ENCODE data around the gene CTNS. TPM values are rescaled to one million over a fixed set of nuclear protein-coding genes. Genes with fewer than 3 reads are reported as not detected.

The CTNS gene
- total RNA-seq, 6 donors from 2014 or later: 22.1 to 31.4 (median 25.3) TPM

DNA sequence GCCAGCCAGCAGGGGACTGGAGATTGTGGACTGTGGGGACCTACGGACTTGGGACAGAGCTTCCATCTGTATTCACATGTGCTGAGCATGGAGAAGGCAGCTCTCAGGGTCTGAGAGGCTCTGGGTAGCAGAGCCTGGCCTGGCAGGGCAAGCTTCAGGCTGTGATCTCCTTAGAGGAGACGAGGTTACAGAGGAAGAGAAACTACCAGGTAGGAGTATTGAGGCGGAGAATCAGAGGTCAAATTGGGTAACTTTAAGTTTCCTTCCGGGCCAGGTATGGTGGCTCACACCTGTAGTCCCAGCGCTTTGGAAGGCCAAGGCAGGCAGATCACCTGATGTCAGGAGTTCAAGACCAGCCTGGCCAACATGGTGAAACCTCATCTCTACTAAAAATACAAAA is 8.8 kb downstream of the CTNS start:
- H3K27ac ChIP-seq: no peak overlapping the region
- whole genome bisulfite sequencing, 2 donors: 58 to 97% methylated on average over 5 of the region's 5 CpGs
- DNase-seq (no peak), ATAC-seq (ENCODE audit: low FRiP score in 2 of 2) (no peak)
- no peak overlapping the region for H3K4me3 ChIP-seq
- no peak for TF ChIP-seq POLR2A (IDR thresholded peaks at IDR 0.05)
- peaks cover 0 to 18% (median 10%) of the 10 kb centered on the region in 4 donors for H3K4me1 ChIP-seq
- H3K27me3 ChIP-seq: no peaks in the 10 kb centered on the region
- H3K9me3 ChIP-seq: no peaks in the 10 kb centered on the region
- peaks cover 0 to 52% (median 28%) of the 10 kb centered on the region in 4 donors for H3K36me3 ChIP-seq

DNA sequence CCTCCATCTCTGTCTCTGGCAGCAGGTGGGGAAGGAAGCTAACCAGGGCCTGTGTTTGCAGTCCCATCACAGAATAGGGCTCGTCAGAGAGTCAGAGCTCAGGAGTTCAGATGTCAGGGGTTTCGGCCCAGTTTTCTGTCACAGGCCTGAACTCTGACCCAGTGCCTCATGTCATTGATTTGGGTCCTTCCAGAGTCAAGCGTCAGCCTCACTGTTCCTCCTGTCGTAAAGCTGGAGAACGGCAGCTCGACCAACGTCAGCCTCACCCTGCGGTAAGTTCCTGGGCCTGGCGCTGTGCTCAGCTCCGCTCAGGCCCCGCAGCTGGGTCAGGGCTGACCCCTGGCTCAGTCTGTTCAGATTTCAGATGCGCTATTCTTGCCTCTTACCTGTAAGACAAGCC is 10.7 kb downstream of the CTNS start:
- H3K9me3 ChIP-seq: no peaks in the 10 kb centered on the region
- no peak for ATAC-seq (ENCODE audit: low FRiP score in 2 of 2)
- no peak for DNase-seq
- H3K4me3 ChIP-seq: no peak overlapping the region
- H3K36me3 ChIP-seq: peaks cover 0 to 50% (median 28%) of the 10 kb centered on the region in 4 donors
- H3K27ac ChIP-seq: no peak overlapping the region
- no peaks in the 10 kb centered on the region for H3K27me3 ChIP-seq
- 81 to 84% methylated on average over 3 to 12 of the region's 12 CpGs for WGBS, 2 donors
- TF ChIP-seq CTCF (IDR thresholded peaks at IDR 0.05): no peak
- H3K4me1 ChIP-seq: no peaks in the 10 kb centered on the region

DNA sequence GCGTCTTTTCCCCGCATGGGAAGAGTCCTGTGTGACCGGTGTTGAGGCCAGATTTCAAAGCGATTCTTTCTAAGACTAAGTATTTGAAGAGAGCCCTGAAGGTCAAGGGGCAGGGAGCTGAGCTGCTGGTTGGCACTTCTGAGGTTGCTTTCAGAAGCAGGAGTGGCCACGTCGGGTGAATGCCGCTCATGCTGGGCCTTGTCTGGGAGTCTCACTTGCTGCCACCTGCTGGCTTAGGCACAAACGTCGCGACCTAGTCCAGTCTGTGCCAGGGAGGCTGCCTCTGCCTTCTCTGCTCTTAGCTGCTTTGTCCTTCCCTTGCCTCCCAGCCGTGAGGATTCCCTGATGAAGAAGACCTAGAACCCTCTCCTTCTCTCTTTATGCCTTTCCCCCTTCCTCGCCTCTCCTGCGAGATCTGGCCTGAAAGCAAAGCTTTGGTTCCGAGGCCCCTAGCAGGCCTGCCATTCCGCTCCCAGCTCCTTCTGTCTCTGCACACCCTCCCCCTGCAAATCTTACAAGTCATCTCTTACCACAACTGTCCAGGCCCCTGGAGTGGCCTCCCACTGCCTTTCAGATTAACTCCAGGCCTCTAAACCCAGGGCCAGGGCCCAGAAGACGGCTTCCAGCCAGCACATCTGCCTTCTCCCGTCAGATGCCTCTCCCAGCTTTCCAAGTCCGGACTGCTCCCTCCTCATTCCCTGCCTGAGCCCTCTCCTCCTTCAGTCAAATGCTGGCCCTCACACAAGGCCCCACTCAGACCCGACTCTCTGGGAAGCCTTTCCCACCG is 11.4 kb downstream of the CTNS start:
- H3K36me3 ChIP-seq: peaks cover 0 to 50% (median 28%) of the 10 kb centered on the region in 4 donors
- peak in 1 of 2 donors; percentile 70 for DNase-seq

GRCh38 chr17:3655766-3656165 is 19.2 kb downstream of the CTNS start:
- Histone ChIP-seq H3K4me1 (peaks cover 7 to 10% (median 8%) of the 10 kb centered on the region in 4 donors), H3K4me3 (no peak overlapping the region), H3K9me3 (no peaks in the 10 kb centered on the region), H3K27me3 (no peaks in the 10 kb centered on the region), H3K36me3 (peaks cover 0 to 35% (median 22%) of the 10 kb centered on the region in 4 donors), H3K27ac (no peak overlapping the region)
- DNase-seq (peak in 1 of 2 donors; percentile 31), ATAC-seq (ENCODE audit: low FRiP score in 2 of 2) (no peak)
- no peak for TF ChIP-seq EP300 (IDR thresholded peaks at IDR 0.05)
- TF ChIP-seq CTCF (IDR thresholded peaks at IDR 0.05): no peak
- TF ChIP-seq POLR2A (IDR thresholded peaks at IDR 0.05): no peak
- TF ChIP-seq POLR2AphosphoS5 (IDR thresholded peaks at IDR 0.05): no peak
- 90 to 93% methylated on average over 2 to 8 of the region's 11 CpGs for WGBS, 2 donors

More for the DNA sequence above, 11.4 kb downstream of the CTNS start:
- TF ChIP-seq POLR2AphosphoS5 (IDR thresholded peaks at IDR 0.05): no peak
- TF ChIP-seq CTCF (IDR thresholded peaks at IDR 0.05): peak in 4 of 6 experiments; percentile 20 to 54 (median 40)
- no peak overlapping the region for H3K27ac ChIP-seq
- no peaks in the 10 kb centered on the region for H3K9me3 ChIP-seq
- H3K4me1 ChIP-seq: no peaks in the 10 kb centered on the region
- WGBS, 2 donors: 67 to 70% methylated on average over 19 to 20 of the region's 20 CpGs
- ATAC-seq (ENCODE audit: low FRiP score in 2 of 2): peak in 1 of 2 donors; percentile 55
- no peak overlapping the region for H3K4me3 ChIP-seq
- no peaks in the 10 kb centered on the region for H3K27me3 ChIP-seq

- ATAC-seq (ENCODE audit: low FRiP score in 2 of 2) (no peak), DNase-seq (peak in 1 of 2 donors; percentile 47)
- Histone ChIP-seq H3K4me3 (no peak overlapping the region), H3K36me3 (peaks cover 0 to 41% (median 24%) of the 10 kb centered on the region in 4 donors), H3K27ac (no peak overlapping the region), H3K27me3 (no peaks in the 10 kb centered on the region), H3K9me3 (no peaks in the 10 kb centered on the region), H3K4me1 (peaks cover 7 to 10% (median 8%) of the 10 kb centered on the region in 4 donors)
- WGBS, 2 donors: 91 to 94% methylated on average over 12 to 14 of the region's 16 CpGs
- no peak for TF ChIP-seq EP300 (IDR thresholded peaks at IDR 0.05)
- no peak for TF ChIP-seq POLR2AphosphoS5 (IDR thresholded peaks at IDR 0.05)
Observed at GRCh38 chr17:3656353-3656752, 19.8 kb downstream of the CTNS start.
